Measurements from ENCODE around the gene MORC4.

The MORC4 gene

DNA sequence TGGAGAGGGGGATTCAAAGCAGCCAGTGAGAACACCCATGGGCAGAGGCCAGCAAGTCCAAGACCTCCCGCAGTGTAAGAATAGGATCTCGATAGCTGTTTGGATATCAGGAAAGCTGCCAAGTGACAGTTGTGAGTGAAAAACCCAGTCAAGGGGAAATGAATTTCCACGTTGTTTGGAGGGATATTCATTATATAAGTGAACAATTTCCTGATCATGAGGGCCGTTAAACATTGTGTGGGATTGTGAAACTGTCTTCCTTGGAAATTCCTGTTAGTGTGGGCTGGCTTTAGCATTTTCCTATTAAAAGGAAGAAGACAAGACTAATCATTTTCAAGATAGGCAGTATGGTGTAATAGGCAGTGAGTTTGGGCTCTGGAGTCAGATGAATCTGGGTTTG, 64.8 kb downstream of the MORC4 start:
- TF ChIP-seq, protein P1, sequence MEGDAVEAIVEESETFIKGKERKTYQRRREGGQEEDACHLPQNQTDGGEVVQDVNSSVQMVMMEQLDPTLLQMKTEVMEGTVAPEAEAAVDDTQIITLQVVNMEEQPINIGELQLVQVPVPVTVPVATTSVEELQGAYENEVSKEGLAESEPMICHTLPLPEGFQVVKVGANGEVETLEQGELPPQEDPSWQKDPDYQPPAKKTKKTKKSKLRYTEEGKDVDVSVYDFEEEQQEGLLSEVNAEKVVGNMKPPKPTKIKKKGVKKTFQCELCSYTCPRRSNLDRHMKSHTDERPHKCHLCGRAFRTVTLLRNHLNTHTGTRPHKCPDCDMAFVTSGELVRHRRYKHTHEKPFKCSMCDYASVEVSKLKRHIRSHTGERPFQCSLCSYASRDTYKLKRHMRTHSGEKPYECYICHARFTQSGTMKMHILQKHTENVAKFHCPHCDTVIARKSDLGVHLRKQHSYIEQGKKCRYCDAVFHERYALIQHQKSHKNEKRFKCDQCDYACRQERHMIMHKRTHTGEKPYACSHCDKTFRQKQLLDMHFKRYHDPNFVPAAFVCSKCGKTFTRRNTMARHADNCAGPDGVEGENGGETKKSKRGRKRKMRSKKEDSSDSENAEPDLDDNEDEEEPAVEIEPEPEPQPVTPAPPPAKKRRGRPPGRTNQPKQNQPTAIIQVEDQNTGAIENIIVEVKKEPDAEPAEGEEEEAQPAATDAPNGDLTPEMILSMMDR (IDR thresholded peaks at IDR 0.05; ENCODE audit: borderline replicate concordance, control extremely low read depth, extremely low read depth, insufficient read depth, missing control alignments) = no peak
- no peak for DNase-seq (ENCODE audit: low spot score)
- in situ Hi-C loops (cut with MboI; ENCODE audit: low sequenced_read_pairs, unreplicated experiment) = no loop called here

DNA sequence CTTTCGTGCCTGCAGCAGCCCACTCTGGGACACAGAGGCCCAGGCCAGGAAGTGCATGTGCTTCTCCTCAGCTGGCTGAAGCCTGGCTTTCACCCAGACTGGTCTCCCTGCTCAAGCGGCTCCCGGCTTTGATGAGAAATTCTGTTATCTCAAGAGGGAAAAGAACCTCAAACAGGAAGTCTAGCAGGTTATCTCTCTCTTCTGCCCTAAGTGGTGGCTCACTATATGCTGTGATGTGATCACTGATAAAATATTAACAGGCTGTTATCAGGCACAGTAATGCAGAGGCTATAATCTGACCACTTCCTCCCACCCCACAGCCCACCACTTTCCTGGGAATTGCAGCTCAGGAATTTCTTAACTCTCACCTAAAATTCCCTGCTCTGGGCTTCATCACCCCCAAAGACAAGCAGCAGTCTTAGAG, 66.5 kb downstream of the MORC4 start:
- in situ Hi-C loops (cut with MboI; ENCODE audit: low sequenced_read_pairs, unreplicated experiment) = no loop called here
- DNase-seq (ENCODE audit: low spot score) = no peak
- TF ChIP-seq, protein P1 (IDR thresholded peaks at IDR 0.05; ENCODE audit: borderline replicate concordance, control extremely low read depth, extremely low read depth, insufficient read depth, missing control alignments) = no peak

DNA sequence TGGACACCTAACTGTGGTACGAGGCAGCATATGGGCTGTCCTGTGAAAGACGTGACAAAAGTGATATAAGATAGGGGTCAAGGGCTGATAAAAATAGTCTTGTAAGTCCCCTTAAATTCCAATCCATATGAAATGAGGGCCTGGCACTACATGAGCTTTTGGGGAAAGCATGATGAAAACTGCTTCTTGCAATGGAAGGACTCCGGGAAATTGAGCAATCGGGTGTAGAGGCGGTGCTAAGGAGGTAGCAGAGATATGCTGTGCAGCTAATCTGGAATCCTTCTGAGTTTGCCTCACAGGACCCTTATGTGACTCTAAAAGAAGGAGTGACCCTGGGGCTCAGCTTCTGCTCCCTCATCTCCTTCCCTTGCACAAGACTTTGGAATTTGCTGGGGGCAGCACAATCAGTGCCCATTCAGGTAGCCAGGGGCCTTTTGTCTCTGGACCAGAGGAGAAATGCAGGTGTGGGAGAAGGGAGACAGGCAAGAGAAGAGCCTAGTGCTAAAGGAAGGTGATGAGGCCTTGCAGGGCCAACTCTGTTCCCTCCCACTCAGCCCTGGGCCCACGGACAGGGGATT, 67.0 kb downstream of the MORC4 start:
- TF ChIP-seq, protein P1 (IDR thresholded peaks at IDR 0.05; ENCODE audit: borderline replicate concordance, control extremely low read depth, extremely low read depth, insufficient read depth, missing control alignments) = no peak
- in situ Hi-C loops (cut with MboI; ENCODE audit: low sequenced_read_pairs, unreplicated experiment) = no loop called here
- no peak for DNase-seq (ENCODE audit: low spot score)

DNA sequence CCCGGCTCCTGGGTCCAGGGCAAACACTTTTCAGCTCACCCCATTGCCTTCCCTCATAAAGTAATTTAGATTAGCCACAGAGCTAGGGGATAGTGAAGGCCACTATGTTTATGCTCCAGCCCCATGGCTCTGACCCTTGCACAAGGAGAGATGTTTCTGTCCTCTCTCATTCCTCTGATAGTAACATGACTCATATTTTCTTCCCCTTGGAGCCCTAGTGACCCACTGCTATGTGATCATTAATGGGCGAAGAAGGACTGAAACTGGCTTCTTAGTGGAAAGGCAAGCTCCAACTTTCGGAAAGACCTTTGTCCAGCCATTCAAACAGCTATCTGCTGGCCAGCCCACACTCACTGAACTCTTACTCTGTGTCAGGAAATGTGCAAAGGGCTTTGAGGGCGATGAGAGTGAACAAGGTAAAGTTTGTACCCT, 67.5 kb downstream of the MORC4 start:
- in situ Hi-C loops (cut with MboI; ENCODE audit: low sequenced_read_pairs, unreplicated experiment) = no loop called here
- TF ChIP-seq, protein P1 (IDR thresholded peaks at IDR 0.05; ENCODE audit: borderline replicate concordance, control extremely low read depth, extremely low read depth, insufficient read depth, missing control alignments) = no peak
- no peak for DNase-seq (ENCODE audit: low spot score)

DNA sequence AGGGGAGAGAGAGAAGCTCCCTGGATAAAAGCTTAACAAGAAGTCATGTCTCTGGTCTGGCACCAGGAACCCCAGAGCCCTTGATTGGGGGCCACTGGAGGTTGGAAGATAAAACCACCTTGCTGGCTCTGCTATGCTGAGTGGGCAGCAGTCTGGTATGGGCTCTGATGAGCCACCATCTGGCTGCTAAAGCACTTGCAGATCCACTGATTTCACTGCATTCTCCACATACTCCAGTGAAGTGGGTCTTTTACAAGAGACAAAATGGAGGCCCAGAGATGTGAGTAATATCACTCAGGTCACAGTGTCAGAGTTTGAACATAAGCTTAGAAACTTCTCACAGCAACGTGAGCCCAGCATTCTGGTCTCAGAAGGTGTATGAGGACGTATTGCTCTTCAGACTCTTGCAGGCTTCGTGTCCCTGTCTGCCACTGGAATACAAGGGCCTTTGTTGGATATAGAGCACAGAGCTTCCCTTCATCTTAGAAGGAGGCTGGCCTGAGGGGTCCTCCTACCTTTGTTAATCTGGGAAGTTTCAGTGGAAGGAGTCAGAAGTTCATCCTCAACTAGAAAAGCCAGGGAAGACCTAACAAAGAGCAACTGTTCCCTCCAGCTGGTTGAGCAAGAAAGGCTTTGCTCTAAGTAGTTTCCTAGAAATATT, 68.1 kb downstream of the MORC4 start:
- no peak for DNase-seq (ENCODE audit: low spot score)
- in situ Hi-C loops (cut with MboI; ENCODE audit: low sequenced_read_pairs, unreplicated experiment) = no loop called here
- TF ChIP-seq, protein P1 (IDR thresholded peaks at IDR 0.05; ENCODE audit: borderline replicate concordance, control extremely low read depth, extremely low read depth, insufficient read depth, missing control alignments) = no peak

DNA sequence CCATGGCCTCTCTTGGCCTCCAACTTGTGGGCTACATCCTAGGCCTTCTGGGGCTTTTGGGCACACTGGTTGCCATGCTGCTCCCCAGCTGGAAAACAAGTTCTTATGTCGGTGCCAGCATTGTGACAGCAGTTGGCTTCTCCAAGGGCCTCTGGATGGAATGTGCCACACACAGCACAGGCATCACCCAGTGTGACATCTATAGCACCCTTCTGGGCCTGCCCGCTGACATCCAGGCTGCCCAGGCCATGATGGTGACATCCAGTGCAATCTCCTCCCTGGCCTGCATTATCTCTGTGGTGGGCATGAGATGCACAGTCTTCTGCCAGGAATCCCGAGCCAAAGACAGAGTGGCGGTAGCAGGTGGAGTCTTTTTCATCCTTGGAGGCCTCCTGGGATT, 71.8 kb downstream of the MORC4 start:
- TF ChIP-seq, protein P1 (IDR thresholded peaks at IDR 0.05; ENCODE audit: borderline replicate concordance, control extremely low read depth, extremely low read depth, insufficient read depth, missing control alignments) = no peak
- in situ Hi-C loops (cut with MboI; ENCODE audit: low sequenced_read_pairs, unreplicated experiment) = no loop called here
- DNase-seq (ENCODE audit: low spot score) = no peak

Measured in GM13976 (cell line).